Loucy (cell line): ENCODE measurements around the gene JADE2.

ENCODE experiments used
- CTCF ChIP-seq: fragments of 200-600 bp; sonication (generic); conservative IDR thresholded peaks from 2 replicates; pipeline ENCODE4 v1.5.1; 2014; ENCODE audit warnings: mild to moderate bottlenecking, antibody characterized with exemption, low read length
- EZH2phosphoT487 ChIP-seq: fragments of 200-600 bp; IDR thresholded peaks from 2 replicates; pipeline ENCODE4 v1.6.1; 2018; ENCODE audit warnings: antibody characterized with exemption, mild to moderate bottlenecking, moderate library complexity, borderline replicate concordance

GRCh38 chr5:134577796-134578577 lies 52.5 kb downstream of the JADE2 start:
- TF ChIP-seq CTCF (peak; percentile 68), EZH2phosphoT487 (no peak)
